ENCODE measurements around the gene CCDC85C.

The CCDC85C gene

GRCh38 chr14:99518441-99519346 is 85.3 kb downstream of the CCDC85C start:
- TF ChIP-seq FOXP2 (optimal IDR thresholded peaks at IDR 0.05; ENCODE audit: control extremely low read depth, extremely low read length, insufficient read depth) (no peak), POLR2AphosphoS5 (IDR thresholded peaks at IDR 0.05; ENCODE audit: borderline replicate concordance, low read depth, low read length) (no peak), EZH2 (IDR thresholded peaks at IDR 0.05) (no peak)
- H3K9me3 ChIP-seq (ENCODE audit: low read depth, low read length) = no peaks in the 10 kb centered on the region
- DNase-seq (ENCODE audit: low read depth, low spot score) = no peak
- peaks cover 14% of the 10 kb centered on the region; the same call in 1 of the 2 replicates for H3K36me3 ChIP-seq (ENCODE audit: insufficient read depth, low read length)
- H3K27ac ChIP-seq = no peak overlapping the region
- no peak overlapping the region for H3K4me3 ChIP-seq
- no peak overlapping the region for H3K9ac ChIP-seq (ENCODE audit: insufficient read length)

DNA sequence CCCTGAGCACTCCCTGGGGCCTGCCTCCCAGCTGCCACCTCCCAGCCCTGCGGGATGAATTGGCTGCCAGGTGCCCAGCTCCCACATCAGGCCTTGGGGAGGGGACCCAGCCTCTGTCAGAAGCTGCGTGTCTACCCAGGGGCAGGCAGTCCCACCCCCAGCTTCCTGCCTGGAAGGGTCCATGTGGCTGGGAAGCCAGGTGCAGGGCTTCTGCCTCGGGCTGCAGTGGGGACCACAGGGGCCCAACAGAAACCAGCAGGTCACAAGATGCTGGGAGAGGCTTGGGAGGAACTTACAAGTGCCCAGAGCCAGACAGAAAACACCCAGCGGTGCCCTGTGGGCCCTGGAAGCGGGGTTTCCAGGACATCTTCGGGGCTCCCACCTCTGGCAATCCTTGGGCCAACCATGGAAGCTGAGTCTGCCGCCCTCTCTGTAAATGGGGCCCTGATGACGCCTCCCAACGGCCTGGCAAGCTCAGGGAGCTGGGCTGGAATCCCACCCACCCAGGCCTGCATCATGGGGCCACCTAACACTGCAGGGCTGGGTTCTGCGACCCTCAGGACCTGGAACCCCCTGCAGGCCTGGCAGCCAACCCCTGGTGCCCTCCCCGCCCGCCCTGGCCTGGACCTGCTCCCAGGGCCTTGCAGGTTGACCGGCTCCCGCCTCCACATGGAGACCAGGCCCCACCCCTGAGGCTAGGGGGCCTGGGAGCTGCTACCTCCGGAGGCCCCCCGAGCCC is 86.2 kb downstream of the CCDC85C start:
- Histone ChIP-seq H3K9ac (ENCODE audit: insufficient read length) (no peak overlapping the region), H3K9me3 (ENCODE audit: low read depth, low read length) (no peaks in the 10 kb centered on the region), H3K4me3 (no peak overlapping the region), H3K36me3 (ENCODE audit: insufficient read depth, low read length) (peaks cover 15% of the 10 kb centered on the region; the same call in 1 of the 2 replicates), H3K27ac (no peak overlapping the region)
- no peak for DNase-seq (ENCODE audit: low read depth, low spot score)
- TF ChIP-seq POLR2AphosphoS5 (IDR thresholded peaks at IDR 0.05; ENCODE audit: borderline replicate concordance, low read depth, low read length) = no peak
- no peak for TF ChIP-seq EZH2 (IDR thresholded peaks at IDR 0.05)
- no peak for TF ChIP-seq FOXP2 (optimal IDR thresholded peaks at IDR 0.05; ENCODE audit: control extremely low read depth, extremely low read length, insufficient read depth)

GRCh38 chr14:99516871-99517642 is 87.0 kb downstream of the CCDC85C start:
- Histone ChIP-seq H3K9ac (ENCODE audit: insufficient read length) (no peak overlapping the region), H3K9me3 (ENCODE audit: low read depth, low read length) (no peaks in the 10 kb centered on the region), H3K27ac (no peak overlapping the region), H3K4me3 (no peak overlapping the region), H3K36me3 (ENCODE audit: insufficient read depth, low read length) (peaks cover 17% of the 10 kb centered on the region; the same call in 1 of the 2 replicates)
- no peak for DNase-seq (ENCODE audit: low read depth, low spot score)
- no peak for TF ChIP-seq EZH2 (IDR thresholded peaks at IDR 0.05)
- TF ChIP-seq FOXP2 (optimal IDR thresholded peaks at IDR 0.05; ENCODE audit: control extremely low read depth, extremely low read length, insufficient read depth) = no peak
- no peak for TF ChIP-seq POLR2AphosphoS5 (IDR thresholded peaks at IDR 0.05; ENCODE audit: borderline replicate concordance, low read depth, low read length)

- Histone ChIP-seq H3K9ac (ENCODE audit: insufficient read length) (no peak overlapping the region), H3K9me3 (ENCODE audit: low read depth, low read length) (no peaks in the 10 kb centered on the region), H3K27ac (no peak overlapping the region), H3K4me3 (no peak overlapping the region), H3K36me3 (ENCODE audit: insufficient read depth, low read length) (peaks cover 17% of the 10 kb centered on the region; the same call in 1 of the 2 replicates)
- TF ChIP-seq EZH2 (IDR thresholded peaks at IDR 0.05) (no peak), FOXP2 (optimal IDR thresholded peaks at IDR 0.05; ENCODE audit: control extremely low read depth, extremely low read length, insufficient read depth) (no peak), POLR2AphosphoS5 (IDR thresholded peaks at IDR 0.05; ENCODE audit: borderline replicate concordance, low read depth, low read length) (no peak)
- DNase-seq (ENCODE audit: low read depth, low spot score) = no peak
Measured at GRCh38 chr14:99516156-99516870, 87.7 kb downstream of the CCDC85C start.

GRCh38 chr14:99515301-99516155 is 88.5 kb downstream of the CCDC85C start:
- Histone ChIP-seq H3K4me3 (no peak overlapping the region), H3K27ac (no peak overlapping the region), H3K9ac (ENCODE audit: insufficient read length) (no peak overlapping the region), H3K36me3 (ENCODE audit: insufficient read depth, low read length) (peaks cover 17% of the 10 kb centered on the region; the same call in 1 of the 2 replicates), H3K9me3 (ENCODE audit: low read depth, low read length) (no peaks in the 10 kb centered on the region)
- TF ChIP-seq EZH2 (IDR thresholded peaks at IDR 0.05) = no peak
- TF ChIP-seq POLR2AphosphoS5 (IDR thresholded peaks at IDR 0.05; ENCODE audit: borderline replicate concordance, low read depth, low read length) = no peak
- TF ChIP-seq FOXP2 (optimal IDR thresholded peaks at IDR 0.05; ENCODE audit: control extremely low read depth, extremely low read length, insufficient read depth) = no peak
- DNase-seq (ENCODE audit: low read depth, low spot score) = no peak

GRCh38 chr14:99514552-99515300 is 89.3 kb downstream of the CCDC85C start:
- no peak for TF ChIP-seq POLR2AphosphoS5 (IDR thresholded peaks at IDR 0.05; ENCODE audit: borderline replicate concordance, low read depth, low read length)
- no peak for TF ChIP-seq EZH2 (IDR thresholded peaks at IDR 0.05)
- TF ChIP-seq FOXP2 (optimal IDR thresholded peaks at IDR 0.05; ENCODE audit: control extremely low read depth, extremely low read length, insufficient read depth) = no peak
- no peak overlapping the region for H3K4me3 ChIP-seq
- no peak overlapping the region for H3K27ac ChIP-seq
- H3K36me3 ChIP-seq (ENCODE audit: insufficient read depth, low read length) = peaks cover 18% of the 10 kb centered on the region; the same call in 1 of the 2 replicates
- no peaks in the 10 kb centered on the region for H3K9me3 ChIP-seq (ENCODE audit: low read depth, low read length)
- H3K9ac ChIP-seq (ENCODE audit: insufficient read length) = no peak overlapping the region
- no peak for DNase-seq (ENCODE audit: low read depth, low spot score)

All from SK-N-MC (cell line).